NCI-H2227 (cell line): ENCODE data around the gene PLEKHG2.
"Not testable (repeated sequence)": the region's sequence is repeated elsewhere in the genome, so short reads cannot be mapped to it uniquely, and the experiment has no call there.

ENCODE experiments used
- DNase-seq: peaks from one replicate; lab custom pipeline; 2025; ENCODE audit not compliant: unreplicated experiment; lab: John Stamatoyannopoulos, UW

Gene PLEKHG2, protein sequence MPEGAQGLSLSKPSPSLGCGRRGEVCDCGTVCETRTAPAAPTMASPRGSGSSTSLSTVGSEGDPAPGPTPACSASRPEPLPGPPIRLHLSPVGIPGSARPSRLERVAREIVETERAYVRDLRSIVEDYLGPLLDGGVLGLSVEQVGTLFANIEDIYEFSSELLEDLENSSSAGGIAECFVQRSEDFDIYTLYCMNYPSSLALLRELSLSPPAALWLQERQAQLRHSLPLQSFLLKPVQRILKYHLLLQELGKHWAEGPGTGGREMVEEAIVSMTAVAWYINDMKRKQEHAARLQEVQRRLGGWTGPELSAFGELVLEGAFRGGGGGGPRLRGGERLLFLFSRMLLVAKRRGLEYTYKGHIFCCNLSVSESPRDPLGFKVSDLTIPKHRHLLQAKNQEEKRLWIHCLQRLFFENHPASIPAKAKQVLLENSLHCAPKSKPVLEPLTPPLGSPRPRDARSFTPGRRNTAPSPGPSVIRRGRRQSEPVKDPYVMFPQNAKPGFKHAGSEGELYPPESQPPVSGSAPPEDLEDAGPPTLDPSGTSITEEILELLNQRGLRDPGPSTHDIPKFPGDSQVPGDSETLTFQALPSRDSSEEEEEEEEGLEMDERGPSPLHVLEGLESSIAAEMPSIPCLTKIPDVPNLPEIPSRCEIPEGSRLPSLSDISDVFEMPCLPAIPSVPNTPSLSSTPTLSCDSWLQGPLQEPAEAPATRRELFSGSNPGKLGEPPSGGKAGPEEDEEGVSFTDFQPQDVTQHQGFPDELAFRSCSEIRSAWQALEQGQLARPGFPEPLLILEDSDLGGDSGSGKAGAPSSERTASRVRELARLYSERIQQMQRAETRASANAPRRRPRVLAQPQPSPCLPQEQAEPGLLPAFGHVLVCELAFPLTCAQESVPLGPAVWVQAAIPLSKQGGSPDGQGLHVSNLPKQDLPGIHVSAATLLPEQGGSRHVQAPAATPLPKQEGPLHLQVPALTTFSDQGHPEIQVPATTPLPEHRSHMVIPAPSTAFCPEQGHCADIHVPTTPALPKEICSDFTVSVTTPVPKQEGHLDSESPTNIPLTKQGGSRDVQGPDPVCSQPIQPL (N-terminal part only)

DNA sequence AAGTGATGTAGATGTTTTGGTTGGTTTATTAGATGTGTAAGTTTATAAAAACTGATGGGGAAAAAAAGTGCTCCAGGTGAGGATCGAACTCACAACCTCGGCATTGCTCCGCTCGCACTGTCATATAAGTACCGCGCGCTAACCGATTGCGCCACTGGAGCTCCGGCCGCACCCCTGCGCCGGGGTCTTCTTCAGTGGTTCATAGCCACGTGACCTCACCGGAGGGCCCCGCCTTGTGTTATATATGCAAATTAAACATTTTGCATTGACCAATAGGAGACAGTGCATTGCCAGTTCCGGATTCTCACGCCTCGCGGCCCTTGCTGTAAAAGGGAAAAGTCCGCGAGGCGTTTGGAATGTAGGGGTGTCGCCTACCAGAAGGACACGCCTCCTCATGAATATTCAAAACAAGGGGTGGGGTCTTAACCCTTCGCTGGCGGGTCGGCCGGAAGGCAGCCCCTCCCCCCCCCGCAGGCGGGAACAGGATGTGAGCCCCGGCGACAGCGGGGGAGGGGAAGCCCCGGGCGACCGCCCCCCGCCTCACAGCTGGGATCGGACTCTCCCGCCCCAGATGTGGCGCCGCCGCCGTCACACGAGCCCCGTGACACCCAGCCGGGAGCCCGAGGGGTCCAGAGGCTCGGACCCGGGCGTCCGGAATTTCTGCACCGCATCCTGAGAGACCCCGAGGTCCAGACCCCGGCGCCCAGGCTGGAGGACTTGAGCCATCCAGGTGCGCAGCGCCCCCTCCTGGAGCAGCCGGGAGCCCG lies at the start of gene PLEKHG2:
TSS of gene PLEKHG2 (plus strand) at position 570 of the 767 bp plus-strand sequence. CDS start 1,418 bp downstream, outside the sequence.
- DNase-seq: peak; percentile 100

DNA sequence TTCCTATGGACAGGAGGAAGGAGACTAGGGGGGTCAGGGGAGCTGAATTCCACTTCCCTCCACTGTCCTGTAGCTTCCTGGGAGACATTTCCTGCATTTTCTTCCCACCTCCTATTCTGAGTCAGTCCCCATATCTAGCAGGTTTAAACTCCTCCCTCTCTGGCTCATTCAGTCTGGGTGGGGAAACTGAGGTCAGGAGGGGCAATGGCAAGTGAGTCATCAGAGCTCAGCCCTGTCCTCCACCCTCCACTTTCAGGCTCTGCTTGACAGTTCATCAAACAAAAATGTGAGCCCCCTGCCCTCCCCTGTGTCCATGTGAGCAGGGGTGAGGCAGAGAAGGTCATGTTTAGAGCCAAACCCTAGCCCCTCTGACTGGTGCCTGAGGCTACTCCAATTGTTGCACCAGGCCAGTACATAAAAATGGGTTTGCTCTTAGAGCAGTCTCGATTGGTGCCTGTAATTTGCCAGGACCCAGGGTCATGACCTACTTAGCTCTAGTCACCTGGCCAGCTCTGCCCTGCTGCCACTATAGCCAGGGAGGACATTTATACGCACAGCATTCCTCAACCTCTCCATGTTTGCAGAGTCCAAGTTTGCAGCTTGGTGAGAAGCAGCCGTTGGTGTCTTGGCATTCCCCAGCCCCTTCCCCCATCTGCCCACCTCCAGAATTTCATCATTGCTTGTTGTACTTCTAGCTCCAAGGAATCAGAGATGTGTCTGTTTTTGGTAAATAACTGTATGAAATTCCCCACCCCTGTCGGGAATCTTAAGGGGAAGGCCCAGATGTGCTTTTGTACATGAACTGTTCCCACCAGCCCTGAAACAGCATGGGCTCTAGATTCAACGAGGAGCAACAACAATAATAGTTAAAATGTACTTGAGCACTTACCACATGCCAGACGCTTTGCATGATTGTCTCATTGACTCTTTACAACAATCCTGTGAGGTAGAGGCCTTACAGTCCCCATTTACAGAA lies 49.5 kb upstream of the PLEKHG2 start:
- DNase-seq: no peak

DNA sequence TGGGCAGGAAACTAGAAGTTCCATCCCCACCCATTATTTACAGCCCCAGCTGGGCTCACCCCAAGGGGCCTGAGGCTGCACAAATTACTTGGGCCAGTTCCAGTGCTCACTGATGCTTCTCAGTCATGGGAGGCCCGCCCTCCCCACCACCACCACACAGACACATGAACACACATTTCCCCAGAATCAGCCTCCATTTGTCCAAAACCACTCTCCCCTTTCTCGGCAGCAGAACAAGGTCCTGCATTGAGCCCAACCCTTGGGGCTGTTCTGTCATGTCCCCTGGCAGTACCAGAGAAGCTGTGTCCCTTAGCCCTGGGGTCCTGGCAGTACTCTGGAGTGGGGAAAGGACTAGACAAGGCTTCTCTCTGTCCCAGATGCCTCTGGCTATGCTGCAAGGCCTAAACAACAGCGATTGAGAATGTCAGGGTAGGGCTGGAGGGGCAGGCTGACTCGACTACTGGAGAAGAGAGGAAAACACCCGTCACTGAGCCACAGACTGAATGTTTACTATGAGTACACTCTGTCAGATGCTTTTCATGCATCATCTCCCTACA lies 48.5 kb upstream of the PLEKHG2 start:
- no peak for DNase-seq

DNA sequence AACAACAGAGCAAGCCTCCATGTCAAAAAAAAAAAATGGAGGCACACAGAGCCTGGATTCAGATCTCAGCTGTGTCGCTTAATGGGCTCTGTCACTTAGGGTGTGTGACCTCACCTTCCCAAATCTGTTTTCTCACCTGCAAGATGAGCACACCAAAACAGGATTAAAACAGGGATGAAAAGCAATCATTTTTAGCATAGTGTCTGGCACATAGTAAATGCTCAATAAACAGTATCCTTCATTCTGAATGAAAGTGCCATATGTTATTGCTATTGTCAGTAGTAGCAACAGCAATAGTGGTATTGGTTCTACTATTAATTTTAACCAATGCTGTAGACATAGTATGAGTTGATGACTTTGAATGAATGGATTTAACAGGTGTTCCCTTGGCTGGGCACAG lies 46.9 kb upstream of the PLEKHG2 start:
- DNase-seq: no peak

DNA sequence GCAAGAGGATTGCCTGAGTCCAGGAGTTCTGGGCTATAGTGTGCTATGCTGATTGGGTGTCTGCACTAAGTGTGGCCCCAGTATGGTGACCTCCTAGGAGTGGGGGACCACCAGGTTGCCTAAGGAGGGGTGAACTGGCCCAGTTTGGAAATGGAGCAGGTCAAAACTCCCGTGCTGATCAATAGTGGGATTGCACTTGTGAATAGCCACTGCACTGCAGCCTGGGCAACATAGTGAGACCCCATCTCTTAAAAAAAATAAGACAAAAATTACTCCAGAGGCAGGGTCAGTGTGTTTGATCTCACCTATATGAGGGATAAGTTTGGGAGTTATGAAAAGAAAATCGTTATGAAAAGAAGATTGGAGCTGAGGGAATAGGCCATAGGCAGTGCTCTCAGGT lies 43.3 kb upstream of the PLEKHG2 start:
- DNase-seq: no peak

DNA sequence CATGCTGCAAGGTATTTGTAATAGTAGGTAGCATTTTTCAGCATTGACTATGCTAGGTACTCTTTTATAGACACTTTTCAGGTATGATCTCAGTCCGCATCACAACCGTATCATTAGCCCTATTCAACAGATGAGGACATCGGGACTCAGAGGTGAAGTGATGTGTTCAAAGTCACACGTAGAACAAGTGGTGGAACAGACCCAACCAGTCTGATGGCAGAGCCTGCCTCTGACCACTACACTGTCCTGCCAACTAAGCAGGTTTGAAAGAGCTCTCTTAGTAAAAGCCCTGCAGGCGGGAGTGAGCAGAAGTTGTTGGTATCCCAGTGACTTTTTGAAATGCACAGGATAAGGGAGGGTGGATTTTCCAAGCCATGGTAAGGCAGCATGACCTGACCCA lies 41.7 kb upstream of the PLEKHG2 start:
- no peak for DNase-seq

DNA sequence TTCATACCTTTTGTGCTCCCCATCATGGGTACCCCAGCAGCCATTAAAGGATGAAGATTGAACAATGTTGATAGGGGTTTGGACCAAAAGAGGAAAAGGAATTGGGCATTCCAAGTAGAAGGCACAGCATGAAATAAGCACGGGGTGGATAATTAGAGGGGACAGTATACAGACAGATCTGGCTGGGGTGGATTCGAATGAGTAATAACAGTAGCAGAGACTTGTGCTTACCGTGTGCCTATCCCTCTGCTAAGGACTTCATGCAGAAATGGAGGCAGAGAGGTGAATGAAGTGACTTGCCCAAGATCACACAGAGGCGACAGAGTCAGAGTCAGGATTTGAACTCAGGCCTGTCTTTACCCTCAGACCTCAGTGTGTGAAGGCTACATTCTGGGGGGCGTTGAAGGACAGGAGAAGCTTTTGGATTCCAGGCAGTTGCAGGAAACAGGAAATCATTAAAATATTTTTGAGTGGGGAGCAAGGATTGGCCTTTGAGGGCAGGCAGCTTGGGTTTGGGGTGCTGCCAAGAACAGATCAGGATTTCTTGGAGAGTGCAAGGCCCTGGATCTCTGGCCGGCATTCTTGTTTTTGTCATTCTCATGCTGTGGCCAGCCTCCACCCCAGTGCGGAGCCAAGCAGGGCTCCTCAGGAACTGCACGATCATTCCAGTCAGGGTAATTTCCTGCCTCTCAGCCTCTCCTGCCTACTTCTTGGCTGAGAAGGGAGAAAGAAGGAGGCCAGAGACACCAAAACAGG lies 40.2 kb upstream of the PLEKHG2 start:
- no peak for DNase-seq

DNA sequence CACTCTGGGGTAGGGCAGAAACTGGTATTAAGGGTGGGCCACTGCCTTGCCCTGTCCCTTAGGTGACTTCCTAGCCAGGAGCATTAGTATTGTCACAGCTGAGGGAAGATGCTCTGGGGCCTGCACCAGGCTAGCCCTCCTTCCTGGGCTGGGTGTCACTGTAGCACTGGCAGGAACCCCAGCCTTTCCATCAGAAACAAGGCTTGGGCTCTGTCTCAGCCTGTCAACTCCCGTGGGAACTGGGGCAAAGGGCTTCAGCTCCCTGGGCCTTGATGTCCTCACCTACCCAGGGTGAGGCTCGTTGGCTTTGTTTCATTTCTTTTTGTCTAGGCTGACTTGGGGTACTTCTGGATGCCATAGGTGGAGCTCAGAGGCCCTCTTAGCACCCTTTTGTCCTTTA lies 39.5 kb upstream of the PLEKHG2 start:
- no peak for DNase-seq

DNA sequence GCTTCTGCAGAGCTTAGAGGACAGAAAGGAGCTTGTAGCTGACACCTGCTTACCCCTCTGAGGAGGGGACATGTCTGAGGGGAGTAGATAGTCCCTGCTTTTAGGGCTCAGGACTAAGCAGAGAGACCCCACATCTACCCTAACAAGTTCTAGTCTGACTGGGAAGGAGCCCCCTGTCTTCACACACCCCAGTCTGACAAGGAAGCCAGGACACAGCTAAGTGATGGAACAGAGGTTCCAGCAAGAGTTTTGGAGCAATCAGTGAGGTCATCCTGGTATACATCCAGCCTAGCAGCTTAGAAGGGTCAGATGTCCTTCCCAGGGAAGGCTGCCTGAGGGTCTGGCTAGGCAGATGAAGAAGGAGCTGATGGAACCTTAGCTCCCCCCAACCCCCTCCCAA lies 36.5 kb upstream of the PLEKHG2 start:
- DNase-seq: no peak

DNA sequence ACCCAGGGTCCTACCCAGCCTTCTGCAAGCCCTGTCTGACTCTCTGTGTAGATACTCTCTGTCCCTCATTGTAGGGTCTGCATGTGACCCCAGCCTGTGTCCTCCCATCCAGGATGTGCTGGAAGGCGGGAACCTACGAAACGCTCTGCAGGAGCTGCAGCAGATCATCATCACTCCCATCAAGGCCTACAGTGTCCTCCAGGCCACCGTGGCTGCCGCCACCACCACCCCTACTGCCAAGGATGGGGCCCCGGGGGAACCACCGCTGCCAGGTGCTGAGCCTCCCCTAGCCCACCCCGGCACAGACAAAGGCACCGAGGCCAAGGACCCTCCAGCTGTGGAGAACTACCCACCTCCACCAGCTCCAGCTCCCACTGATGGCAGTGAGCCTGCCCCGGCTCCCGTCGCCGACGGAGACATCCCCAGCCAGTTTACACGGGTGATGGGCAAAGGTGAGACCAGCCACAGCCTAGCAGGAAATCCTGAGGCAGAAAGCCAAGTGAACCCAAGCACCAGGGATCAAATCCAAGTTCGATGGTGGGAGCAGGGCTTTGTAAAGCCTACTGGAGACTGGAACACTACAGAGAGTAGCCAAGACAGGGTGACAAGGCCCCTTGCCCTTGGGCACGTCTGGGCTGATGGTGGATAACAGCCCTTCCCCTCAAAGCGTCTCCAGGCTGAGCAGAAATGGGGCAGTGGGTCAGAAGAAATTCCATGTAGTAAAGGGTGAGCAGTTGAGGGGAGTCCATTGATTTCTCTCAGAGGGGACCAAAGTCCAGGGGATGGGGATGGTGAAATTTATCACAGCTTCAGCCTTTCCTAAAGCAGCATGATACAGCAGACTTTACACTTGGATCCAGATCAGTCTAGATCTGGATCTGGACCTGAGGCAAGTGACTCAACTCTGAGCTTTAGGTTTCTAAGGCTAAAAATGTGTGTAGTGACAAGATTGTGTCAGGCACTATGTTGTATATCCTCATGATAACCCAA lies 34.8 kb upstream of the PLEKHG2 start:
- no peak for DNase-seq

DNA sequence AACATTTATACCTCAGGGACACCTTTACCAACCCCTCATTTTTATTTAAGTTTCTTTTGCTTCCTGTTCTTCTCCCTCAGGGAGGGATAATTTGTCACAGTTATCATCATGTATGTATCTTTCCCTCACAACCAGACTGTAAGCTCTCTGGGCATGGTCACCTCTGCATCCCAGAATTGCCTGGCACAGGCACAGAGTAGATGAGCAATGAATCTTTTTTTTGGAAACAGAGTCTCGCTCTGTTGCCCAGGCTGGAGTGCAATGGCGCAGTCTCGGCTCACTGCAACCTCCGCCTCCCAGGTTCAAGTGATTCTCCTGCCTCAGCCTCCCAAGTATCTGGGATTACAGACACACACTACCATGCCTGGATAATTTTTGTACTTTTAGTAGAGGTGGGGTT lies 33.1 kb upstream of the PLEKHG2 start:
- DNase-seq: not testable (repeated sequence)

DNA sequence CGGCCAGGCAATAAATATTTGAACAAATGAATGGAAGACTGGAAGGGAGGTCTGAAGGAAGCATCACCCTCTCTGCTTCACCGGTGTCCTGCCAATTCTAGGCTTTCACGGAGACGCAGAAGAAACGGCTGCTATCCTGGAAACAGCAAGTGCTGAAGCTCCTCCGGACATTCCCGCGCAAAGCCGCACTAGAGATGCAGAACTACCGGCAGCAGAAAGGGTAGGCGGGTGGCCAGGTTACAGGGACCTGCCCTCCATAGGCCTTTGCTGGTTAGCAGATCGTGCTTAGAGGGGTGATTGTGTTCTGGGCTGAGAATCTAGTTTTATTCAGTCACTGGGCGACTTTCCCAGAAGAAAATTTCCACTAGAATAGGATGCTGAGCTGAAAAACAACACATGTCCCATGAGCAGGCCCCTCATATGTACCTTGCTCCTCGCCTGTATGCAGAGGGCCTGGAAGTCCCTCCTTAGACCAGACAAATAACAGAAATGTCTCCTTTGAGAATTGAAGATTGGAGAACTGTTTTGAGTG lies 32.5 kb upstream of the PLEKHG2 start:
- no peak for DNase-seq

DNA sequence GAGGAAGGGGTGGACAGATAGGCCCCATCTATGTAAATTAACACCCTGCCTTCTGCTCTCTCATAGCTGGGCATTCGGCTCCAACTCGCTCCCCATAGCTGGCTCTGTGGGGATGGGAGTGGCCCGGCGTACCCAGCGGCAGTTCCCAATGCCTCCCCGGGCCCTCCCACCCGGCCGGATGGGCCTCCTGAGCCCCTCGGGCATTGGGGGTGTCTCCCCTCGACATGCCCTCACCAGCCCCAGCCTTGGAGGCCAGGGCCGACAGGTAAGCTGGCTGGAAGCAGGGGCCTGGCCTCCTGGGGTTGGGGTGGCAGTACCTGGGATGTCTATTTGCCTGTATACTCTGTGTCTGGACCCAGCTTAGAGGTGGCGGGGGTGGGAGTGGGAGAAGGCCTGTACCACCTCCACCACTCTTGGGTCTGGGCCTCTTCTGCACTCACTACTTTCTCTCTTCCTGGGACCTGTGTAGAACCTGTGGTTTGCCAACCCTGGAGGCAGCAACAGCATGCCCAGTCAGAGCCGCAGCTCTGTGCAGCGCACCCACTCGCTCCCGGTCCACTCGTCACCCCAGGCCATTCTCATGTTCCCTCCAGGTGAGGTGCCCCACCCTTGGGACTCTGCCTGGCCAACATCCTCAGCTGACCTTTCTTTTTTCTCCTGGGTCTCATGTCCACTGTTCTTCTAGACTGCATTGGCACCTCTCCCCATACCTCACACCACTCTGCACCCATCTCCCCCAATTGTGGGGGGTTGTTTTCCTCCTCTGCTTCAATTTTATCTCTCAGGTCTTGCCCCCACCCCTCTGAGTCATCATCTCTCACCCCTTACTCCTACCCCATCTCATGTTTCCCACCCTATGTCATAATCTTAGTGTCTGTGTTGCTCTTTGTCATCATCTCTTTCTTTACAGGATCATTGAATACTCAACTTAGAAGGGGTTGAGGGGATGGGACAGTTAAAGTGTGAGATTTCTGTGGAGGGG lies 31.7 kb upstream of the PLEKHG2 start:
- DNase-seq: no peak

DNA sequence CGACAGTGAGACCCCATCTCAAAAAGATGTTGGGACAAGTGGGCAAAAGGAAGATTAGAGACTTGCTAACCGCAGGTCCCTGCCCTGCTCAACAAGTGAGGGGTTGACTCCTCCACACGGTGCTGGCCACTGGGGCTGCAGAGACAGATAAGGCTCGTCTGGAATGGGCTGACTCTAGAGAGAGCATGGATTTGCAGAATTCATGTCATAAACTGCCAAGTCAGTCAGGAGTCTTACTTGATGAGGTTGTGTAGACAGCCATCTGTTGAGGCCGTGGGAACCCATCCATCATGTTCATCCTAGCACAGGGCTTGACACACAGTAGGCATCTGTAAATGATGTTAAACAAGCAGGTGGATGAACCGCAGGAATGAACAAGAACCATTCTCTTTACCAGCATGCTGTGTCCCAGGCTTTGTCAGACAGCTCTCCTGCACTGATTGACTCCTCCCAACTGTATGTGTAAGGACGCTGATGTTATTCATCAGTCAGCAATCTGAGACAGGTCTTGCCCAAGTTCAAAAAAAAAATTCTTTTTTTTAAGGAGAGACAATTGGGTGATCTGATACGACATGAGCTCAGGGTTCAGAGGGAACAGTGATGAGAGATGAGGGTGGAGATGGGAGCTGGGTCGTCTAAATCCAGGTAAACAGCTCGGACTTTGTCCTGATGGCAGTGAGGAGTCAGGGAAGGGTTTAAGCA lies 30.4 kb upstream of the PLEKHG2 start:
- DNase-seq: no peak

DNA sequence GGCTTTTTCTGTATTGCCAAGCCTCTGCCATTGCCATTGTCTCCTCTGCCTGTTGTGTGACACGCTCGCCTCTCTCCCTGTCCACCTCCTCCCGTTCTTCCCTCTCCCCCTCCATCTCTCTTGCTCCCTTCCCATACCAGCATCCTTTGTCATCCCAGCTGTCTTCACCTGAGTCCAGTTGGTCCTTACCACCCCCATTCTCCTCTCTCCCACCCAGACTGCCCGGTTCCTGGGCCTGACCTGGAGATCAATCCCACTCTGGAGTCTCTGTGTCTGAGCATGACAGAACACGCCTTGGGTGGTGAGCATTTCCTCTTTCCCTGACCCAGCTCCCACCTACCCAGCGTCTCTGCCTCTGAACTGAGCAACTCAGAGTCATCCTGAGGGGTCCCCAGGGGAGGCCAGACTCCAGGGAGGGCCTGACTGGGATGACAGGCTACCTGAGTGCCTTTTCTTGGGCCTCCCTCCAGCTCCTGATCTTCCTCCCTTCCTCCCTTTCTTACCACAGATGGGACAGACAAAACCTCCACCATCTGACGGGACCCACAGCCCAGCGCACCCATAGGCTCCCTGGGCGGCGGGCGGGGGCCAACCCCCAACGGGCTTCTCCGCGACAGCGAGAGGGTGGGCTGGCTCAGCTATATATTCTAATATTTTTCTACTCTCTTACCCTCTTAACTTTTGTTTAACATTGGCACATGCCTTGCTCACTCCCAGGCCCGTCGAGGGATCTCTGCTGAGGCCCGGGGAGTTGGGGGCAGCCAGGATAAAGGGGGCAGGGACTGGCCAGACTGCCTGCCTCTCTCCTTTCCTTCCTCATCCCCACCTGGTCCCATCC lies 29.3 kb upstream of the PLEKHG2 start:
- DNase-seq: no peak
